HG02852 (cell line): ENCODE data around the gene EME2.
A peak's percentile ranks its signal among the peaks of the same experiment; 100 is the strongest.

Experiments used
- ATAC-seq: cut with Tn5 transposase; IDR thresholded peaks from one replicate; pipeline ENCODE4 v1.9.1; 2021; ENCODE audit warnings: mild to moderate bottlenecking, moderate library complexity; ENCODE audit not compliant: unreplicated experiment

The EME2 gene

DNA sequence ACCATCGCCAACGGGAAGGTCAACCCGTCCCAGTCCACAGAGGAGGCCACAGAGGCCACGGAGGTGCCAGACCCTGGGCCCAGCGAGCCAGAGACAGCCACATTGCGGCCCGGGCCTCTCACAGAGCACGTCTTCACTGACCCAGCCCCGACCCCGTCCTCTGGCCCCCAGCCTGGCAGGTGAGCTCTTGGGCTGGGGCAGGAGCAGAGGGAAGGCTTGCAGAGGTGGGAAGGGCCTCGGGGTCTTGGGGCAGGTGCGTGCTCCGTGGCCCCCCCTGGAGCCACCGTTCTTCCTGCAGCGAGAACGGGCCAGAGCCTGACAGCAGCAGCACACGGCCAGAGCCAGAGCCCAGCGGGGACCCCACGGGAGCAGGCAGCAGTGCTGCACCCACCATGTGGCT lies 6.4 kb upstream of the EME2 start:
- ATAC-seq: no peak

DNA sequence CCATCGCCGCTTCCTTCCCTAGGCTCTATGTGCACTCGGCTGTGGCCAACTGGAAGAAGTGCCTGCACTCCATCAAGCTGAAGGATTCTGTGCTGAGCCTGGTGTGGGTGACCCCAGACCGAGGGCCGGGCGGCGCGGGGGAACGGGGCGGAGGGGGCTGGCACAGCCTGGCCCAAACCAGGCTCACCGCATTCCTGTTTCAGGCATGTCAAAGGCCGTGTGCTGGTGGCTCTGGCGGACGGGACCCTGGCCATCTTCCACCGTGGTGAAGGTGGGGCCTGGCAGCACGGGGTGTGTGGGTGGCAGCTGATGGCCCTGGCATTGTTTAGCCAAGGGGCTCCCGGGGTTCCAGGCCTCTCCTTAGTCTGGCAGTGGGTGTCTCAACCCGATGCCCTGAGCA lies 5.9 kb upstream of the EME2 start:
- ATAC-seq: no peak

DNA sequence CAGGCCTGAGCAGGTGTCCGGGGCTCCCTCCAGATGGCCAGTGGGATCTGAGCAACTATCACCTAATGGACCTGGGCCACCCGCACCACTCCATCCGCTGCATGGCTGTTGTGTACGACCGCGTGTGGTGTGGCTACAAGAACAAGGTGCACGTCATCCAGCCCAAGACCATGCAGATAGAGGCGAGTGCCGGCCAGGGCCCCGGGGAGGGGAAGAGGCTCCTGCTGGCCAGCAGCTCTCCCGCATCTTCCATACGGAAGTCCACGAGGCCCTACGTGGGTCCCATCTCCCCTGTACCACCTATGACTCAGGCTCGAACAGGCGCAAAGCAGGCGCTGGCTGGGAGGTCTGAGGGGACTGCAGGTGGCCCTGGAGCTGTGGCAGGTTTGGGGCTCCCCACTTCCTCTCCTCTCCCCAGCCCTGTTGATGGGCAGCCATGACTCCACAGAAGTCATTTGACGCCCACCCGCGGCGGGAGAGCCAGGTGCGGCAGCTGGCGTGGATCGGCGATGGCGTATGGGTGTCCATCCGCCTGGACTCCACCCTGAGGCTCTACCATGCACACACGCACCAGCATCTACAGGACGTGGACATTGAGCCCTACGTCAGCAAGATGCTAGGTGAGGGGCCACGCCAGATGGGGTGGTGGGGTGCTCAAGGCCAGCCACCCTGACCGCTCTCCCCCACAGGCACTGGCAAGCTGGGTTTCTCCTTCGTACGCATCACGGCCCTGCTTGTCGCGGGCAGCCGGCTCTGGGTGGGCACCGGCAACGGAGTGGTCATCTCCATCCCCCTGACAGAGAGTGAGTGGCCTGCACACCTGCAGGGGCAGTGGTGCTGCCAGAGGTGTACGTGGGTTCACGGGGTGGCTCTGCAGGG lies 5.3 kb upstream of the EME2 start:
- no peak for ATAC-seq

DNA sequence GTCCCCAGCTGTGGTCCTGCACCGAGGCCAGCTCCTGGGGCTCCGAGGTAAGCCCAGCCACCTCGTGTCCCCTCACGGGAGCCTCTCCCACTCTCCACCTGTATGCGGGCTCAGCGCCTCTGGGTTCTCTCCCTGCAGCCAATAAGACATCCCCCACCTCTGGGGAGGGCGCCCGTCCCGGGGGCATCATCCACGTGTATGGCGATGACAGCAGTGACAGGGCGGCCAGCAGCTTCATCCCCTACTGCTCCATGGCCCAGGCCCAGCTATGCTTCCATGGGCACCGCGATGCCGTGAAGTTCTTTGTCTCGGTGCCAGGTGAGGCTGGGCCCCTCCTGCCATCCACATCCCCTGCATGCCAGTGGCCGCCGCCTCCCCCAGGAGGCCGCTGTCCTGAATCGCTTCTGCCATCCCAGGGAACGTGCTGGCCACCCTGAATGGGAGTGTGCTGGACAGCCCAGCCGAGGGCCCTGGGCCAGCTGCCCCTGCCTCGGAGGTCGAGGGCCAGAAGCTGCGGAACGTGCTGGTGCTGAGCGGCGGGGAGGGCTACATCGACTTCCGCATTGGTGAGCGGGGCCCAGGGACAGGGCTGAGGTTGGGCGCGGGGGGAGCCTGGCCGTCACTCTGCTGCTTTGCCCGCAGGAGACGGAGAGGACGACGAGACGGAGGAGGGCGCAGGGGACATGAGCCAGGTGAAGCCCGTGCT lies 4.4 kb upstream of the EME2 start:
- no peak for ATAC-seq

DNA sequence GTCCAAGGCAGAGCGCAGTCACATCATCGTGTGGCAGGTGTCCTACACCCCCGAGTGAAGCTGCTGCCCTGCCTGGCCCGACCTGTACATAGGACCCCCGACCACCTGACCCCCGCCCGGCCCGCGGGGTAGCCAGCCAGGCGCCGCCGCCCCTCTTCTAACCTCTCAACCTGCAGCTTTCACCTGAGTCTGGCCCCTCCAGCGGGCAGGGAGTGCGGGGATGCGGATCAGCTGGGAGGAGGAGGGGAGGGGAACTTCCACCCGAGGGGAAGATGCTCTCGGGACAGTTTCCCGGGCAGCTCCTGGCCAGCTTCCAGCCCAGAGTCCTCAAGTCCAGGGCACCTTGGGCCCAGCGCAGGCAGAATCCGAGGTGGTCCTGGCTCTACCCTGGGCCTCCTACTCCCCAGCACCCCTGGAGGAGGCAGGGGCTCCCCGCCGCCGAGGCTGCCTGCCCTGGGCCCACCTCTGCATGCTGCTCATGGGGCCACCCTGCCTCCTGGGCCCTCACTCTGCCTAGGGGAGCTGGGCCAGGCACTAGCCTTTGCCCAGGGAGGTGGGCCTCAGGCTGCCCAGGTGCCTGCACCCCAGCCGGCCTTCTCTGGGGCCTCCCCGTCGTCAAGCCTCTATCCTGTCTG lies 3.7 kb upstream of the EME2 start:
- no peak for ATAC-seq

DNA sequence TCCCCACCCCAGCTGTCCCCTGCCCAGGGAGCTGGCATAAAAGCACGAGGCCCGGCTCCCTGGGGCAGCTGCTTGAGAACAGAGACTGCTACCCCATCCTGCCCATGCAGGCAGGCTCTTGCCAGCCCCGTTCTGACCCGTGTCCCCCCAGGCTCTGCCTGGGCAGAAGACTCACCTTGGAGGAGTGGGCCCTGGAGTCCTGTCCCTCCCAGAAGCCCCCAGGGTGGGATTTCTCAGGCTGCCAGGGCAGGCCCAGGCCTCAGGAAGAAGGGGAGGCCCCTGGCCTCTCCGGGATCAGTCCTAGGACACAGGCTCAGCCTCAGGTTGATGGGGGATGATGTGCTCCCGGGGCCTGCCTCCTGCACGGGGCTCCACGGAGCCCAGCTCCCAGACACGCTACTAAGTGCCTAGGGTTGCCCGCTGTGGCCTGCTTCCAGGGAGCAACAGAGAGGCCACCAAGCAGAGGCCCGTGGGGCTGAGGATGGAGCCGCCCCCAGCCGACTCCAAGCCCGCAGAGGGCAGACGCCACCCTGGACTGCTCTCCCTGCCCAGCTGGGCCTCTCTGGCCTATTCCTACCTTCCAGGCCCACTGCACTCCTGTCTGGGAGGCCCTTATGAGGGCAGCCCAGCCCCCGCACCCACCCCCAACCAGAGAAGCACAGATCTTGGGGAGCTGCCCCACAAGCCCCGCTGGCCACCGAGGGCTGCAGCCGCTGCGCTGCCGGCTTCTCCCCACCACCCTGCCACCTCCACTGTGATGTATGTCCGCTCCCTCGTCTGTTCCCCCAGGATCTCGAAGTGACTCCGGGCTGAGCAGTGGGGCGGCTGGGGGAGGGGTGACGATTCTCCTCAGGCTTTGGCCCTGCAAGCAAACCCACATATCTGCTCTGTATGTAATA lies 3.0 kb upstream of the EME2 start:
- ATAC-seq: no peak

DNA sequence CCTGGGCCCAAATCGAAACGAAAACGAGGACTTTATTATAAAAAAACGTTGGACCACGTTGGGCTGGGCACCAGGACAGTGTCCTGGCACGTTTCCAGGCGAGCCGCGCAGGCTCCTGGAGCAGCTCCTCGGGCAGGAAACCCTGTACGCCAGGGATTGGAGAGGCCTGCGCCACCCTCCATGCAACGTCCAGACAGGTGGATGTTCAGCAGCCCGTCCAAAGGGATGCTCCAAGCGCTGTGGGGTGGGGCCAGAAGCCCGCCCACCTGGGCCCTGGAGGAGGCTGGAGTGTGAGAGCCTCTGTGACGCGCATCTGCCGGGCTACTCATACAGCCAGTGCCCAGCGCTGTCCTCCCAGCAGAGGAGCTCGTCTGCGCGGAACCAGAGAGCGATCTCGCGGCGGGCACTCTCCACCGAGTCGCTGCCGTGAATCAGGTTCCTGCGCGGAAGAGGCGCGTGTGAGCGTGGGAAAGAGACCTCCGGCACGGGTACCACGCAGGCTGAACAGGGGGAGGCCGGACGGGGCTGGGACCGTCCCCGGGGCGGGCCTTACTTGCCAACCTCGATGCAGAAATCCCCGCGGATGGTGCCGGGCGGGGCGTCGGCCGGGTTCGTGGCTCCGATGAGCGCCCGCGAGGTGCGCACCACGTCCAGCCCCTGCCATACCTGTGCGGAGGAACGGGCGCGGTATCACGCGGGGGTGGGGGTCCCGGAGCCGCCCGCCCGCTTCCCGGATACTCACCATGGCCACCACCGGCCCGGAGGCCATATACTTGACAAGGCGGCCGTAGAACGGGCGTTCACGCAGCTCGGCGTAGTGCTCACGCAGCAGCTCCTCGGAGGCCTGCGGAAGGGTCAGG lies 2.1 kb upstream of the EME2 start:
- no peak for ATAC-seq

DNA sequence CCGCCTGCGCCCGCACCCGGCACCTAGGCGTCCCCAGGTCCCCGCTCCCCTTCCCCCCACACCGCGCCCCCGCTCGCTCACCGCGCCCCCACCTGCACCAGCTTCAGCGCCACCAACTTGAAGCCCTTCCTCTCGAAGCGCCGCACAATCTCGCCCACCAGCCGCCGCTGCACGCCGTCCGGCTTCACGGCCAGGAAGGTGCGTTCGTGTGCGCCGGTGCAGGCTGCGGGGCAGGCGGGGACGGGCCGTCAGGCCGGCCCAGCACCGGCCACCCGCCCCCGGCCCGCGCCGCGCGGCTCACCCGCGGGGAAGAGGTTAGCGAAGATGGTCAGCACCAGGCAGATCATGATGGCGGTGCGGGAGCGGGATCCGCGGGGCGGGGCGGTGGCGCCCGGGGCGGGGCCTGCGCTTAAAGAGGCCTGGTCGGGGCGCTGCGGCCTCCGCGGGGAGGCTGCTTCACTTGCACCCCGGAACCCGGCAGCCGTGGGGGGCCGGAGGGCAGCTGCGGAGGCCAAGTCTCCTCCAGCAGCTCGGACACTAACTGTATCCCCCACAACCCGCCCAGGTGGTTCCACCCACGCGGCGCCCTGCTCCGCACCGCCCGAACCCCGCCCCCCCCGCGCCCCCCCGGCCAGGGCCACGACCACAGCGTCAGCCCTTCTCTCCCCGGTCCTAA lies 1.3 kb upstream of the EME2 start, which contains the start of gene NME3:
Gene NME3 (minus strand): TSS at position 356 of the 676 bp plus-strand sequence. CDS start 9 bp downstream, at position 347.
- no peak for ATAC-seq

DNA sequence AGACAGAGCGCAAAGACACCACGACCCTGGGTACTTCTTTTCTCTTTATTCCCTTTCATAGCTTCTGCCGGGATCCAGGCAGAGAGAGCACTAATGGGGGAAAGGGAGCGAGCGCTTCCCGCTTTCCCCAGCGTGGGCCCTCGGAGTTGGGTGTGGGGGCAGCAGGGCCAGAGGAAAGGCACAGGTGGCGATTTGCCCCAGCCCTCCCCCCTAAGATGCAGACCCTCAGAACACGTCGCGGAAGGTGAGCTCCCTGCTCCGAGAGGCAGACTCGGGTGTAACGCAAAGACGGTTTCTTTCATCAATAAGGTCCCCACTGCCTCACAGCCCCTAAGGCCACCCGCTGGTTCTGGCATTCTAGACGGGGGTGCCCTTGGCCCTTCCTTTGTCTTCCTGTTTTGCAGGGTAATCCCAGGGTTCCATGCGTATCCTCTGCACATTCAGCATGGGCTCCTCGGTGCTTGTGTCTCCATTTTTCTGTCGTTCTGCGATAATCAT lies 697 bp upstream of the EME2 start:
- no peak for ATAC-seq

DNA sequence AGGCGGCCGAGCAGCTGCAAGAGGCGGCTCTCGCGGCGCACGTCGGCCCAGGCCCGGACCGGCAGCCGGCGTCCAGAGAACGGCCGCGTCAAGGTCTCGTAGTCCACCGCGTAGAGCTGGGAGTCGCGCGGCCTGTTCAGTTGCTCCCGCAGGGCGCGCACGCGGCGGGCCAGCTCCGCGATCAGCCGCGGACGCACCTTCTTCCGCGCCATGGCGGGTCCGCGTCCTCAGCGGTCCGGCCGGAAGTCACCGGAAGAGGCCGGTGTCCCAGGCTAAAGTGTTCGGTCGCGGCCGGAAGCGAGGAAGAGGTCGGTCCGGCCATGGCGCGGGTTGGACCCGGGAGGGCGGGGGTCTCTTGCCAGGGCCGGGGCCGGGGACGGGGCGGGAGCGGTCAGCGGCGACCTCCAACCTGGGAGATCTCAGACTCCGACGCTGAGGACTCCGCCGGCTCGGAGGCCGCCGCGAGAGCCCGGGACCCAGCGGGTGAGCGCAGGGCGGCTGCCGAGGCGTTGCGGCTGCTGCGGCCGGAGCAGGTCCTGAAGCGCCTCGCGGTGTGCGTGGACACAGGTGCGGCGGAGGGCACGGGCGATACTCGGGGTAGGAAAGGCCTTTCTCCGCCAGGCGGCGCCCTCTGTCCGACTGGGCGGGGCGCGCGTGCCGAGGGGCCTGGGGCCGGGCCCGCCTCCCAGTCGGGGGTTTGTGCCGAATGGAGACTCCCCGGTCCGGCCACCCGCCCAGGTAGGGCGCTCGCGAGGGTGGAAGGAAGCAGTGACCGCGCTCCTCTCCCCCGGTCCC lies 495 bp downstream of the EME2 start, which contains the start of gene MRPS34:
Gene MRPS34 (minus strand): TSS at position 227 of the 795 bp plus-strand sequence. CDS start 15 bp downstream, at position 212.
- ATAC-seq: peak; percentile 43

DNA sequence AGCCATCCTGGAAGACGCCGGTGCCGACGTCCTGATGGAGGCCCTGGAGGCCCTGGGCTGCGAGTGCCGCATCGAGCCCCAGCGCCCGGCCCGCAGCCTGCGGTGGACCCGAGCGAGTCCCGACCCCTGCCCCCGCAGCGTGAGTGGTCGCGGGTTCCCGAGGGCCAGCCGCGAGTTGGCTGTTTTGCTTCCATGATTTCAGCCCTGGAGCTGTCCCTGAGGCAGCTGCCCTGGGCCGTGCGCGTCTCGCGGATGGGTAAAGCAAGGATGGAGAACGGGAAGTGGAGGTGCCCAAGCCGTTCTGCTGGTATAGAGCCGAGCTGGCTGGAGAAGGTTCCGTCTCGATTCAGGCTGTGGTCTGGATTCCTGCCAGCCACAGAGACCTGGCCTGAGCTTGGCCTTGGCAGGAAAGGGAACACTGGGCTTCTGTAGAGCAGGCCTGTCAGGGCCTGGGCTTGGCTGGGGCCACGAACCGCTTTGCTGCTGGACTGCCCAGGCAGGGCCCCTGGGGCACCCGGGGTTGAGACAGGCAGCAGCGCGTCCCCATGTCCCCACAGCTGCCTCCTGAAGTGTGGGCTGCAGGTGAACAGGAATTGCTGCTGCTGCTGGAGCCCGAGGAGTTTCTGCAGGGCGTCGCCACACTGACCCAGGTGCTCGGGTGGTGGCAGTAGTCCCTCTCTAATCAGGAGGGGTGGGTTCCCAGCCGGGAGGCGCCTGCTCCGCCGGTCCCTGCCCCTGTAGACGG lies 1.3 kb downstream of the EME2 start:
- no peak for ATAC-seq

DNA sequence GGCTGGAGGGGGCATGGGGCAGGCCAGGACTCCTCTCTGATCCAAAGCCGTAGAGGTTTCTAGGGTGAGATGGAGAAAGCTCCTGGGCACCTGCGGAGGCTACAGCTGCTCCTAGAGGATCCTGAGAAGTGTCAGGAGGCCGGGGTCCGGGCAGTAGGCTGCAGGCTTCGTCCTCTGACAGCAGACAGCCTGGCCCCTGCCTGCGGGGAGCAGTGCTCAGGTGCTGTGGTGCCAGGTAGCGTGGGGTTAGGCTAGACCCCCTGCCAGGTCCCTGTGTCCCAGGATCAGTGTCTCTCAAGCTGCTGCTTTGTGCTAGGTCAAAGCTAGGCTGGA lies 1.8 kb downstream of the EME2 start:
- ATAC-seq: no peak

DNA sequence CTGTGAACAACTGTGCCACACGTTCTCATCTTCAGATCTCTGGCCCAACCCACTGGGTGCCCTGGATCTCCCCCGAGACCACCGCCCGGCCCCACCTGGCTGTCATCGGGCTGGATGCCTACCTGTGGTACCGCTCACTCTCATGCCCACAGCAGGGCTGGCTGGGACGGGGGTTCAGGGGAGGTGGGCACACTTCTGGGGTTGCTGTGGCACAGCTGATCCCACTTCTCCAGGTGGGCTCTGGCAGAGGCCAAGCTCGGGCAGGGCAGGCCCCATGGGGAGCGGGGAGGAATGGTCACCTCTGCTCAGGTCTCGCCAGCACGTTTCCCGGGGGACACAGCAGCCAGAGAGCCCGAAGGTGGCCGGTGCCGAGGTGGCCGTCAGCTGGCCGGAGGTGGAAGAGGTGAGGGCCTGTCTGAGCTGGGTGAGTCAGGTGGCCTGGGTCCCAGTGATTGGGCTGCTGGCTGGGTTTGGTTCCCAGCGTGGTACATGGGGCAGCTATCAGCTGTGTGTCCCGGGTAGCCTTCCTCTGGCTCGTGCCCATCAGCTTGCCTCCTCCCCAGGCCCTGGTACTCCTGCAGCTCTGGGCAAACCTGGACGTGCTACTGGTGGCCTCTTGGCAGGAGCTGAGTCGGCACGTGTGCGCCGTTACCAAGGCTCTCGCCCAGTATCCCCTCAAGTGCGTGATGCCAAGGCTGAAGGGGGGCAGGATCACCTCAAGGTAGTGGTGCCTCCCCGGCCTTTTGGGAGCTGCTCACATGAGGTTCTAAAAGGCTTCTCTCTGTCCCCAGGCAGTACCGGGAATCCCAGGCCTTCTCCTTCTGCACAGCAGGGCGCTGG lies 2.6 kb downstream of the EME2 start:
- ATAC-seq: no peak

DNA sequence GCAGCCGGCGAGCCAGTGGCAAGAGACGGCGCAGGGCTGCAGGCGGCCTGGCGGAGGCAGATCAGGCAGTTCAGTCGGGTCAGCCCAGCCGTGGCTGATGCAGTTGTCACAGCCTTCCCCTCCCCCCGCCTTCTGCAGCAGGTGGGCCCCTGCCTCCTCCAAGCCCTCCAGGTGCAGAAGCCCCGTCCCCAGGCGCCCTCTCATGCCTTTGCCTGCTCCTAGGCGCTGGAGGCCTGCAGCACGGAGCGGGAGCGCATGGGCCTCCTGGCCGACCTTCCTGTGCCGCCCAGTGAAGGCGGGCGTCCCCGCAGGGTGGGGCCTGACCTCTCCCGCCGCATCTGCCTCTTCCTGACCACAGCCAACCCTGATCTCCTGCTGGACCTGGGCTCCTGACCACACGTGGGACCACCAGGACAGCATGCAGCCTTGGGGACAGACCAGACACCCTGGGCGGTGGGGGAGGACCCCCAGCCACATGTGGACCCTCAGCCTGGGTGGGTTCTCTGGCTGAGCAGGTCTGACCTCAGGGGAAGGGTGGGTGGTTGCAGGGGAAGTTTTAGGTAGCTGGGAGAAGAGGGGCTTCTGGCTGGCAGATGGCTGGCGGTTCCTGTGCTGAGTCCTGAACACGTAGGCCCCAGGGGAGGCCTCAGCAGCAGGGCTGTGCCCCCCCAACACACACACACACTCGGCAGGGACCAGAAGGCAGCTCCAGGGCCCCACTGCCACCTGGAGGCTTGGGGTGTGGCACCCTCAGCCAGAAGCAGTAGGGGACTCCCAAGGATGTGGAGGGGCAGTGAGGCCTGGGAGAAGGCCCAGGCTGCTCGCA lies 3.4 kb downstream of the EME2 start:
- ATAC-seq: no peak

DNA sequence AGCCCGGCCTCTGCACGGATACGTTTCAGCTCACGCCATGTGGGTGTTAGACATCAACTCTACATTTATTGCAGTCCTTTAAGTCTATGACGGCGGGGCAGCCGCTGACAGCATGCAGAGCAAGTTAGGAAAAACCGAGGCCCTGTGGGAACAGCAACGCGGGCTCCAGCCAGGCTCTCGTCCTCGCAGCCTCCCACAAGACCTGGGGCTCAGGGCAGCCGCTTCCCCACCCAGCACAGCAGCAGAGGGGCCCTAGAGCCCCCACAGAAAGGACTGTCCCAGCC lies 4.0 kb downstream of the EME2 start:
- ATAC-seq: no peak

DNA sequence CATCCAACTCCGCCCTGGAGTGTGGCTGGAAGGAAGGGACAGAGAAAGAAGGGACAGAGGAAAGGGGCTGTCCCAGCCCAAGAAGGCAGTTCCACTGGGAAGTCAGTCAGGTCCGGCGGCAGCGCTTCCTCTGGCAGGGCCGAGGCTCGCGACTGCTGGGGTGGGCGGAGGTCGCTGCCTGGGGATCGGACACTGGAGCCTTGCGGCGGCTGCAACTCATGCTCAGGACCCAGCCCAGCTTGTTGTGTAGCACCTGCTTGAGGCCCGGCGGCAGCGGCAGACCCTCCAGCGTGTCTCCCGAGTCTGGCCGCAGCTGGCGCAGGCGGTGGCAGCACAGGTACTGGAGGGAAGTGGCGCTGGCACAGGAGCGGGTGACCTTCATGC lies 4.4 kb downstream of the EME2 start:
- no peak for ATAC-seq
